ENCODE data around the gene KPNA6.
"Not testable (repeated sequence)": the region's sequence is repeated elsewhere in the genome, so short reads cannot be mapped to it uniquely, and the experiment has no call there.

KPNA6 gene

DNA sequence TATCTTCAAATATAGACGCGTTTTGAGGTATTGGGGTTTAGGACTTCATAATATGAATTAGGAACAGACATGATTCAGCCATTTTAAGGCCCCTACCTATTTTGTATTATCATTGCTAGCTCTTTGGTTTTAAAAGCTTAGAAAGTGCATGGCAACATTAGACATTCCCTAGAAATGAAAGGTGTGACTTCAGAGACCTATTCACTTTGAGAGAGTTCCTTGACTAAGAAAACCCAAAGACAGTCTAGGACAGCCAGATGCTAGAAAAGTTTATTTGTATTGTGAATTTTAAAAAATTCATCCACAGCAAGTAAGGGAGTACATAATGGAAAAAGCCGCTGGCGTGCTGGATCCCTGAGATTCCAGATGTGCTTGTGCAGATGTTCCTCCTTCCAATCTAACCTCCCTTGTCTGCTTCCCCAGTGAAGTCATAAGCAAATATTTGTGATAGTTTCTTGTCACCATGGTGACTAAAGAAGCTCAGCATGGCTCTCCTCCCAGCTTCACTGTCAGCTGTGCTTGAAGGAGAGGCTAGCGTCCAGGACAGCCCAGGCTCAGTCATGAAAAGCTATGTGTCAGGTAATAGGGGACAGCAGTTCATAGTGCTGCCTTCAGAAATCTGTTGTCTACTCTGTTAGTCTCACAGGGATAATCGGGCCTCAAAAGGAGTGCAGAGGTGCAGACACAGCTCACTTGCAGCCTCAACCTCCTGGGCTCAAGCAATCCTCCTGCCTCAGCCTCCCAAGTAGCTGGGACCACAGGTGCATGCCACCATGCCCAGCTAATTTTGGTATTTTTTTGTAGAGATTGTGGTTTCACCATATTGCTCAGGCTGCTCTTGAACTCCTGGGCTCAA, 34.8 kb downstream of the KPNA6 start:
- TF ChIP-seq, protein P1, sequence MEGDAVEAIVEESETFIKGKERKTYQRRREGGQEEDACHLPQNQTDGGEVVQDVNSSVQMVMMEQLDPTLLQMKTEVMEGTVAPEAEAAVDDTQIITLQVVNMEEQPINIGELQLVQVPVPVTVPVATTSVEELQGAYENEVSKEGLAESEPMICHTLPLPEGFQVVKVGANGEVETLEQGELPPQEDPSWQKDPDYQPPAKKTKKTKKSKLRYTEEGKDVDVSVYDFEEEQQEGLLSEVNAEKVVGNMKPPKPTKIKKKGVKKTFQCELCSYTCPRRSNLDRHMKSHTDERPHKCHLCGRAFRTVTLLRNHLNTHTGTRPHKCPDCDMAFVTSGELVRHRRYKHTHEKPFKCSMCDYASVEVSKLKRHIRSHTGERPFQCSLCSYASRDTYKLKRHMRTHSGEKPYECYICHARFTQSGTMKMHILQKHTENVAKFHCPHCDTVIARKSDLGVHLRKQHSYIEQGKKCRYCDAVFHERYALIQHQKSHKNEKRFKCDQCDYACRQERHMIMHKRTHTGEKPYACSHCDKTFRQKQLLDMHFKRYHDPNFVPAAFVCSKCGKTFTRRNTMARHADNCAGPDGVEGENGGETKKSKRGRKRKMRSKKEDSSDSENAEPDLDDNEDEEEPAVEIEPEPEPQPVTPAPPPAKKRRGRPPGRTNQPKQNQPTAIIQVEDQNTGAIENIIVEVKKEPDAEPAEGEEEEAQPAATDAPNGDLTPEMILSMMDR (IDR thresholded peaks at IDR 0.05; ENCODE audit: low read depth, low read length): no peak
- H3K4me3 ChIP-seq (replicated peaks in 1 of 2; ENCODE audit: low read depth in 2 of 2, low read length in 2 of 2): no peak overlapping the region
- DNase-seq (ENCODE audit: low read depth in 2 of 2): peak; percentile 85 to 92

DNA sequence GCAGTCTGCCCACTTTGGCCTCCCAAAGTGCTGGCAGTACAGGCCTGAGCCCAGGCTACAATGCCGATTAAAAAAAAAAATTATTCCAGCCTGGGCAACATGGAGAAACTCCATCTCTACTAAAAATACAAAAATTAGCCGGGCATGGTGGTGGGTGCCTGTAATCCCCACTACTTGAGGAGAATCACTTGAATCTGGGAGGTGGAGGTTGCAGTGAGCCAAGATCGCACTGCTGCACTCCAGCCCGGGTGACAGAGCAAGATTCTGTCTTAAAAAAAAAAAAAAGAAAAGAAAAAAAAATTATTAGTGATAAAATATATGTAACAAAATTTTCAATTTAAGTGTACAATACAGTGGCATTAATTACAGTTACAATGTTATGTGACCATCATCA, 35.4 kb downstream of the KPNA6 start:
- not testable (repeated sequence) for H3K4me3 ChIP-seq (replicated peaks in 1 of 2; ENCODE audit: low read depth in 2 of 2, low read length in 2 of 2); DNase-seq (ENCODE audit: low read depth in 2 of 2)

DNA sequence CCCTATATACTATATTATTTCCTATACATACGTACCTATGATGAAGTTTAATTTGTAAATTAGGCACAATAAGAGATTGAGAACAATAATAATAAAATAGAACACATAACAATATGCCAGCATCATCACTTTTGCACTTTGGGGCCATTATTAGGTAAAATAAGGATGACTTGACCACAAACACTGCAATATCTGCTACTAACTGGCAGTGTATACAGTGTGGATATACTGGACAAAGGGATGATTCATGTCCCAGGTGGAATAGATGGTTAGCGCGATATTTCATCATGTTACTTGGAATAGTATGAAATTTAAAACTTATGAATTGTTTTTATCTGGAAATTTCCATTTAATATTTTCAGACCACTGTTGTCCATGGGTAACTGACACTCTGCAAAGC, 36.2 kb downstream of the KPNA6 start:
- no peak overlapping the region for H3K4me3 ChIP-seq (replicated peaks in 1 of 2; ENCODE audit: low read depth in 2 of 2, low read length in 2 of 2)
- TF ChIP-seq, protein P1 (IDR thresholded peaks at IDR 0.05; ENCODE audit: low read depth, low read length): no peak
- DNase-seq (ENCODE audit: low read depth in 2 of 2): peak in 1 of 2 donors; percentile 57

DNA sequence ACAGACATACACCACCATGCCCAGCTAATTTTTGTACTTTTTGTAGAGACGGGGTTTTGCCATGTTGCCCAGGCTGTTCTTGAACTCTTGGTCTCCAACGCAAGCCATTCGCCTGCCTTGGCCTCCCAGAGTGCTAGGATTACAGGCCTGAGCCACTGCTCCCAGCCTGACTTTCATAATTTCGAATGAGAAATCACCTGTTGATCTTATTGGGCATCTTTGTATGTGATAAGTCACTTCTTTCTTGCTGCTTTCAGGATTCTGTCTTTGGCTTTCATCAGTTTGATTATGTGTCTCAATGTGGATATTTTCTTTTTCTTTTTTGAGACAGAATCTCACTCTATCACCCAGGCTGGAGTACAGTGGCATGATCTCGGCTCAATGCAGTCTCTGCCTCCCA, 39.9 kb downstream of the KPNA6 start:
- not testable (repeated sequence) for DNase-seq (ENCODE audit: low read depth in 2 of 2); H3K4me3 ChIP-seq (replicated peaks in 1 of 2; ENCODE audit: low read depth in 2 of 2, low read length in 2 of 2)

DNA sequence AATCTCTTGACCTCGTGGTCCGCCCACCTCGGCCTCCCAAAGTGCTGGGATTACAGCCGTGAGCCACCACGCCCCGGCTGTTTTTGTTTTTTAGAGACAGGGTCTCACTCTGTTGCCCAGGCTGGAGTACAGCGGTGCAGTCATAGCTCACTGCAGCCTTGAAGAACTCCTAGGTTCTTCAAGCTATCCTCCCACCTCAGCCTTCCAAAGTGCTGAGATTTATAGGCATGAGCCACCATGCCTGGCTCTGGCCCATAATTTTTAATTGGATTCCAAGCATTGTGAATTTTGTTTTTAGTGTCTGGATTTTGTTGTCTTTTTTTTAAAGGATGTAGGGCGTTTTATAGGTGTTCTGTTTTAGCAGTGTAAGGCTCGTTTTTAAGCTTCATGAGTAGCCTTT, 43.0 kb downstream of the KPNA6 start:
- no peak overlapping the region for H3K4me3 ChIP-seq (replicated peaks in 1 of 2; ENCODE audit: low read depth in 2 of 2, low read length in 2 of 2)
- TF ChIP-seq, protein P1 (IDR thresholded peaks at IDR 0.05; ENCODE audit: low read depth, low read length): no peak
- no peak for DNase-seq (ENCODE audit: low read depth in 2 of 2)

DNA sequence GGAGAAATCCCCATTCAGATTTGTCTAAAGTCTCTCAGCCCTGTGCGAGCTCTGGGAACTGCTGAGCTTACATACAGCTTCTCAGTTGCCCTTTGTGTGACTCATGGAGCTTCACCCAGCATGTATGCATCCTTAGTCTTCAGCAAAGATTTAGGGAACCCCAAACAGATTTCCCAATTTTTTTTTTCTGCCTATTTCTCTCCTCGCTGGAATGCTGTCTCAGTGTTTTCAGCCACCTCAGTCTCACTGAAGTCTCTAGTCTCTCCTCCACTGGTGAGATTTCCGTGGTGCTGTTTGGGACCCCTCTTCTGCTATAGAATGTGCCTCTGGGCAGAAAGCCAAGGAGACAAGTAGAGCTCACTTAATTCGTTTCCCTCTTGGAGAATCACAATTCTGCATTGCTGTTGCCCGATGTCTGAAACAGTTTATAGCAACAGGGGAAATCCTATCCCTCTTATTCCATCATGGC, 43.5 kb downstream of the KPNA6 start:
- H3K4me3 ChIP-seq (replicated peaks in 1 of 2; ENCODE audit: low read depth in 2 of 2, low read length in 2 of 2): no peak overlapping the region
- TF ChIP-seq, protein P1 (IDR thresholded peaks at IDR 0.05; ENCODE audit: low read depth, low read length): no peak
- peak; percentile 65 to 71 for DNase-seq (ENCODE audit: low read depth in 2 of 2)

DNA sequence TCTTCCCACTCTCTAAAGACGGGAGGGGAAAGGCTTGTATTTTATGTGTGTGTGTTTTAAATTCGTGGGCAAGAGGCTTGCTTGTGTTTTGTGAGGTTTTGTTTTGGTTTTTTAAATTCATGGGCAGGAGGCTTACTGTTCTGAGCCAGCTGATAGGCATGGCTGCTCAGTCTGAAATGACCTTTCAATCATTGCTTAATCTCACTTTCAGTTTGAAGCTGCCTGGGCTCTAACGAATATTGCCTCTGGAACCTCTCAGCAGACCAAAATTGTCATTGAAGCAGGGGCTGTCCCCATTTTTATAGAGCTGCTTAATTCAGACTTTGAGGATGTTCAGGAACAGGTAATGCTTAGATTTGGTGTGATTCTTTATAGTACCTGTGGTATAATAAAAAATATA, 51.3 kb downstream of the KPNA6 start:
- H3K4me3 ChIP-seq (replicated peaks in 1 of 2; ENCODE audit: low read depth in 2 of 2, low read length in 2 of 2): no peak overlapping the region
- DNase-seq (ENCODE audit: low read depth in 2 of 2): no peak
- TF ChIP-seq, protein P1 (IDR thresholded peaks at IDR 0.05; ENCODE audit: low read depth, low read length): no peak

DNA sequence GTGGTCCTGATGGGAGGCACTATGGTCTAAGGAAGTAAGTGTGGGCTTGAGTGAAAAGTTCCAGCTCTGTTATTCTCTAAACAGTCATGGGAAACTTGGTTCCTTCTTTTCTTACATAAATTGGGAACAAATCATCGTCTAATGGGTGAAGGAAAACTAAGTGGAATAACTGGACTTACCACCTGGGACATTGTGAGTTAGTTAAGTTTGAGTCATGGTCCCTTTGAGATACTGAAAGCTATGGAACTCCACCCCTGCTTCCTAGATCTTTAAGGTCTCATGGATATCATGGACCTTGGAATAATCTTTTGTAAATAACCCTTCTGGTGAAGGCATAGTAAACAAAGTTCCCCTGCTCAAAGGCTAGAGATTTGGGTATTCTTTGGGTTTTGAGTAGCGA, 55.5 kb downstream of the KPNA6 start:
- TF ChIP-seq, protein P1 (IDR thresholded peaks at IDR 0.05; ENCODE audit: low read depth, low read length): no peak
- no peak overlapping the region for H3K4me3 ChIP-seq (replicated peaks in 1 of 2; ENCODE audit: low read depth in 2 of 2, low read length in 2 of 2)
- no peak for DNase-seq (ENCODE audit: low read depth in 2 of 2)

DNA sequence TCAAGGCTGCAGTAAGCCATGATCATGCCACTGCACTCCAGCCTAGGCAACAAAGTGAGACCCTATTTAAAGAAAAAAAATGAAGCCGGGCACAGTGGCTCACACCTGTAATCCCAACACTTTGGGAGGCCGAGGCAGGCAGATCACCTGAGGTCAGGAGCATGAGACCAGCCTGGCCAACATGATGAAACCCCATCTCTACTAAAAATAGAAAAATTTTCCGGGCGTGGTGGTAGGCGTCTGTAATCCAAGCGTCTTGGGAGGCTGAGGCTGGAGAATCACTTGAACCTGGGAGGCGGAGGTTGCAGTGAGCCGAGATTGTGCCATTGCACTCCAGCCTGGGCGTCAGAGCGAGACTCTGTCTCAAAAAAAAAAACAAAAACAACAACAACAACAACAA, 57.8 kb downstream of the KPNA6 start:
- not testable (repeated sequence) for H3K4me3 ChIP-seq (replicated peaks in 1 of 2; ENCODE audit: low read depth in 2 of 2, low read length in 2 of 2); DNase-seq (ENCODE audit: low read depth in 2 of 2)
